WTC11 (cell line): ENCODE results near the gene STK39.

ENCODE experiments used
- CTCF ChIP-seq: fragments of 200-600 bp; IDR thresholded peaks from 2 replicates; pipeline ENCODE4 v1.8.0; 2022; ENCODE audit warnings: antibody characterized with exemption
- GABPB1 ChIP-seq: sonication (generic); formaldehyde crosslinking; IDR thresholded peaks from 2 replicates; pipeline ENCODE4 v1.8.1; 2023; ENCODE audit warnings: mild to moderate bottlenecking, missing genetic modification reagents
- JUN ChIP-seq: sonication (generic); formaldehyde crosslinking; IDR thresholded peaks from 2 replicates; pipeline ENCODE4 v1.8.0; 2023; ENCODE audit warnings: mild to moderate bottlenecking, missing genetic modification reagents
- NFE2L1 ChIP-seq: sonication (generic); formaldehyde crosslinking; IDR thresholded peaks from 2 replicates; pipeline ENCODE4 v1.8.1; 2023; ENCODE audit warnings: missing genetic modification reagents
- NR3C1 ChIP-seq: sonication (generic); formaldehyde crosslinking; conservative IDR thresholded peaks from 2 replicates; pipeline ENCODE4 v1.8.1; 2023; ENCODE audit warnings: low read depth, mild to moderate bottlenecking, missing genetic modification reagents
- SMAD3 ChIP-seq: sonication (generic); formaldehyde crosslinking; IDR thresholded peaks from 2 replicates; pipeline ENCODE4 v1.8.0; 2022; ENCODE audit warnings: missing genetic modification reagents, mild to moderate bottlenecking, borderline replicate concordance
- ZNF232 ChIP-seq: sonication (generic); formaldehyde crosslinking; IDR thresholded peaks from 2 replicates; pipeline ENCODE4 v1.8.0; 2022; ENCODE audit warnings: mild to moderate bottlenecking, missing genetic modification reagents

- TF ChIP-seq CTCF (no peak), JUN (CRISPR knock-in tag) (no peak), NR3C1 (CRISPR knock-in tag) (no peak), ZNF232 (CRISPR knock-in tag) (no peak), GABPB1 (no peak), SMAD3 (CRISPR knock-in tag) (no peak), NFE2L1 (CRISPR knock-in tag) (no peak)
Observed at GRCh38 chr2:168212167-168212566, 35.2 kb downstream of the STK39 start.
